ENCODE measurements around the gene ABHD6.
A peak's percentile ranks its signal among the peaks of the same experiment; 100 is the strongest.
"Not testable (repeated sequence)": the region's sequence is repeated elsewhere in the genome, so short reads cannot be mapped to it uniquely, and the experiment has no call there.

Gene ABHD6

DNA sequence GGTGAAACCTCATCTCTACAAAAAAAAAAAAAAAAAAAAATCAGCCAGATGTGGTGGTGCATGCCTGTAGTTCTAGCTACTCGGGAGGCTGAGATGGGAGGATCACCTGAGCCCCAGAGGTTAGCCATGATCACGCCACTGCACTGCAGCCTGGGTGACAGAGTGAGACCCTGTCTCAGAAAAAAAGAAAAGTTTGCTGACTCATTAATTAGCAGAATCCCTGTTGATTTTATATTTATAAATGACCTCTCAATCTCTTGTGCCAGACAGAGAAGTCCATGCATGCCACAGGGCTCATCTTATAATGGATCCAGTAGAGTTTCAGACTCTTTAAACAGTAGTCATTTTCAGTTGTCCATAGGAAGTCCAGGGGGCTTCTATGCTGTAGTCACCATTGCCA is 32.9 kb downstream of the ABHD6 start:
- H3K27ac Mint-ChIP-seq, result no peak overlapping the region
- ATAC-seq, result no peak
- H3K4me3 Mint-ChIP-seq, result no peak overlapping the region
- H3K36me3 Mint-ChIP-seq, result peaks cover 71% of the 10 kb centered on the region
- peaks cover 16% of the 10 kb centered on the region for H3K4me1 Mint-ChIP-seq
- H3K27me3 Mint-ChIP-seq, result no peaks in the 10 kb centered on the region
- no peaks in the 10 kb centered on the region for H3K9me3 Mint-ChIP-seq

GRCh38 chr3:58271901-58272501 is 34.4 kb downstream of the ABHD6 start:
- H3K36me3 Mint-ChIP-seq, result peaks cover 76% of the 10 kb centered on the region
- peaks cover 11% of the 10 kb centered on the region for H3K4me1 Mint-ChIP-seq
- H3K27ac Mint-ChIP-seq, result peak overlapping the region; percentile 54
- H3K4me3 Mint-ChIP-seq, result no peak overlapping the region
- ATAC-seq, result no peak
- H3K9me3 Mint-ChIP-seq, result peaks cover 2% of the 10 kb centered on the region
- H3K27me3 Mint-ChIP-seq, result no peaks in the 10 kb centered on the region

DNA sequence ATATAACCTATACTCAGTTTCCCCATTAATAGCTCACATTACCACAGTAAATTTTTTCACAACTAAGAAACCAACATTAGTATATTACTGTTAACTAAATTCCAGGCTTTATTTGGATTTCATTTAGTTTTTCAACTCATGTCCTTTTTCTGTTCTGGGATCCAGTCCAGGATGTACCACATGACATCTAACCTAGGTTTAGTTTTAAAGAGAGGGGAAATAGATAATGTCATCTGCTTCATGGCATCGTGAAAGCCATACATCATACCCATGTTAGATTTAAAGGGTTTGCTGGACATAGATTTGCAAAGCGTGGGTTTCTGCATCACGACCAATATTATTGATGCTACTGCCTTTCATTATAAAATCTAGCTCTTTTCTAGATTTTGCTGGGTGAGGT is 35.3 kb downstream of the ABHD6 start:
- H3K27me3 Mint-ChIP-seq, result no peaks in the 10 kb centered on the region
- H3K27ac Mint-ChIP-seq, result no peak overlapping the region
- no peak for ATAC-seq
- H3K9me3 Mint-ChIP-seq, result peaks cover 2% of the 10 kb centered on the region
- H3K4me3 Mint-ChIP-seq, result no peak overlapping the region
- H3K4me1 Mint-ChIP-seq, result peaks cover 6% of the 10 kb centered on the region
- peaks cover 76% of the 10 kb centered on the region for H3K36me3 Mint-ChIP-seq

- ATAC-seq, H3K4me1 Mint-ChIP-seq, H3K9me3 Mint-ChIP-seq, H3K27me3 Mint-ChIP-seq, H3K4me3 Mint-ChIP-seq, H3K27ac Mint-ChIP-seq: not testable (repeated sequence)
- peaks cover 76% of the 10 kb centered on the region for H3K36me3 Mint-ChIP-seq
These were observed 35.8 kb downstream of the ABHD6 start for GRCh38 chr3:58273362-58273761.

DNA sequence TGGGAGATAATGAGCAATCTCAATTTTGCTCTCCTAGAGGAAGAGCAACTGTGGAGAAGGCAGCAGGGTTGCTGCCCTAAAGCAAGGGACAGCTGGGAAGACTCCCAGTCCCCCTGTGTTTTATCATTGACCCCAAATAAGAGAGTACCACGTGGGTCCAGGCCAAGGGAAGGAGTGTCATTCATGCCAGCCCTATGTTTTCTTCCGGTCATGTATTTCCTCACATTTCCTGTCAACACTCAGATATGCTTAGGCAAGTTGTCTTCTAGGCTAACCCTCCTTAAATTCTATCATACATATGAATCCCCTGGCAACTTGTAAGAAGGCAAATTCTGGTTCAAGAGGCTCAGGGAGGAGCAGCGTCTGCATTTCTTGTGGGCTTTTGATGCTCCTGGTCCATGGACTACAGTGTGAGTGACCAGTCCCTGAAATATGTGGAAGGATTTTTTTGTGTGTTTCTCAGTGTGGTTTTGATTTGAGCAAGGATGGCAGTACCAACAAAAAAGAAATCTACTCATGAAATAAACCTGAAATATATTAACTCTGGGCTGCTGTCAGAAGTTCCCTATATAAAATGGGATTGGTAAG is 36.5 kb downstream of the ABHD6 start:
- H3K27ac Mint-ChIP-seq, result no peak overlapping the region
- ATAC-seq, result no peak
- peaks cover 2% of the 10 kb centered on the region for H3K9me3 Mint-ChIP-seq
- H3K4me1 Mint-ChIP-seq, result peaks cover 6% of the 10 kb centered on the region
- H3K4me3 Mint-ChIP-seq, result no peak overlapping the region
- peaks cover 76% of the 10 kb centered on the region for H3K36me3 Mint-ChIP-seq
- no peaks in the 10 kb centered on the region for H3K27me3 Mint-ChIP-seq

DNA sequence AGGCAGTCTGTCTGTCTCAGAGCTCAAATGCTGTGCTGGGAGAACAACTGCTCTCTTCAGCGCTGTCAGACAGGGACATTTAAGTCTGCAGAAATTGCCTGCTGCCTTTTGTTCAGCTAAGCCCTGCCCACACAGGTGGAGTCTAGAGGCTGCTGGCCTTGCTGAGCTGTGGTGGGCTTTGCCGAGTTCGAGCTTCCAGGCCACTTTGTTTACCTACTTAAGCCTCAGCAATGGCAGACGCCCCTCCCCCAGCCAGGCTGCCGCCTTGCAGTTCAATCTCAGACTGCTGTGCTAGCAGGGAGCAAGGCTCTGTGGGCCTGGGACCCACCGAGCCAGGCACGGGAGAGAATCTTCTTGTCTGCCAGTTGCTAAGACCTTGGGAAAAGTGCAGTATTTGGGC is 43.5 kb downstream of the ABHD6 start:
- Mint-ChIP-seq H3K27me3 (no peaks in the 10 kb centered on the region), H3K36me3 (peaks cover 83% of the 10 kb centered on the region), H3K4me3 (no peak overlapping the region), H3K4me1 (no peaks in the 10 kb centered on the region), H3K9me3 (peaks cover 2% of the 10 kb centered on the region), H3K27ac (no peak overlapping the region)
- ATAC-seq, result no peak

DNA sequence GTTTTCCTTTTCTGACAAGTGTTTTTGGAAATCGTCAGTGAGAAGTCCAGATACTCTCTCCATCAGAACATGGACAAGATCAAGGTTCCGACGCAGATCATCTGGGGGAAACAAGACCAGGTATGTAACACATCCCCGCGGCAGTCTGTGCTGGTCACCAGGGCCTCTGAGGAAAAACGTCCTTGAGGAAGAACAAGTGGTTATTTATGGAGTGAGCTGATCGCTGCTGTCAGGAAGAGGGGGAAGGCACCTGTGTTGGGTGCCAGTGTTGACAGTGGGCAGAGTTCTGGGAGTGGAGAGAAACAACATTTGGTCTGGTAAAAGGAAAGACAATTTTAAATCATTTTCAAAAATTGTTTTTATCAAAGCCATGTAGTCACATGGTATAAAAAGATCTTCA is 47.7 kb downstream of the ABHD6 start:
- Mint-ChIP-seq H3K27me3 (no peaks in the 10 kb centered on the region), H3K4me3 (no peak overlapping the region), H3K27ac (peak overlapping the region; percentile 30), H3K9me3 (no peaks in the 10 kb centered on the region), H3K4me1 (no peaks in the 10 kb centered on the region), H3K36me3 (peaks cover 52% of the 10 kb centered on the region)
- ATAC-seq, result no peak

GRCh38 chr3:58287354-58287753 is 49.8 kb downstream of the ABHD6 start:
- H3K27me3 Mint-ChIP-seq, result no peaks in the 10 kb centered on the region
- peaks cover 45% of the 10 kb centered on the region for H3K36me3 Mint-ChIP-seq
- no peak overlapping the region for H3K4me3 Mint-ChIP-seq
- H3K27ac Mint-ChIP-seq, result no peak overlapping the region
- no peak for ATAC-seq
- H3K4me1 Mint-ChIP-seq, result no peaks in the 10 kb centered on the region
- no peaks in the 10 kb centered on the region for H3K9me3 Mint-ChIP-seq

- Mint-ChIP-seq H3K36me3 (peaks cover 42% of the 10 kb centered on the region), H3K9me3 (no peaks in the 10 kb centered on the region), H3K27me3 (no peaks in the 10 kb centered on the region), H3K4me1 (no peaks in the 10 kb centered on the region), H3K27ac (no peak overlapping the region), H3K4me3 (no peak overlapping the region)
- no peak for ATAC-seq
These were observed 50.6 kb downstream of the ABHD6 start for GRCh38 chr3:58288011-58288728.

- ATAC-seq, H3K4me1 Mint-ChIP-seq, H3K9me3 Mint-ChIP-seq, H3K27ac Mint-ChIP-seq, H3K27me3 Mint-ChIP-seq, H3K4me3 Mint-ChIP-seq: not testable (repeated sequence)
- peaks cover 37% of the 10 kb centered on the region for H3K36me3 Mint-ChIP-seq
These were observed 51.5 kb downstream of the ABHD6 start for GRCh38 chr3:58288964-58289613.

DNA sequence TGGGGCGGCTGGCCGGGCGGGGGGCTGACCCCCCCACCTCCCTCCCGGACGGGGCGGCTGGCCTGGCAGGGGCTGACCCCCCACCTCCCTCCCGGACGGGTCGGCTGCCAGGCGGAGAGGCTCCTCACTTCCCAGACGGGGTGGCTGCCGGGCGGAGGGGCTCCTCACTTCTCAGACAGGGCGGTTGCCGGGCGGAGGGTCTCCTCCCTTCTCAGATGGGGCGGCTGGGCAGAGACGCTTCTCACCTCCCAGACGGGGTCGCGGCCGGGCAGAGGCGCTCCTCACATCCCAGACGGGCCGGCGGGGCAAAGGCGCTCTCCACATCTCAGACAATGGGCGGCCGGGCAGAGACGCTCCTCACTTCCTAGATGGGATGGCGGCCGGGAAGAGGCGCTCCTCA is 52.9 kb downstream of the ABHD6 start:
- not testable (repeated sequence) for ATAC-seq, H3K9me3 Mint-ChIP-seq, H3K4me3 Mint-ChIP-seq, H3K27ac Mint-ChIP-seq, H3K4me1 Mint-ChIP-seq, H3K27me3 Mint-ChIP-seq
- peaks cover 30% of the 10 kb centered on the region for H3K36me3 Mint-ChIP-seq

DNA sequence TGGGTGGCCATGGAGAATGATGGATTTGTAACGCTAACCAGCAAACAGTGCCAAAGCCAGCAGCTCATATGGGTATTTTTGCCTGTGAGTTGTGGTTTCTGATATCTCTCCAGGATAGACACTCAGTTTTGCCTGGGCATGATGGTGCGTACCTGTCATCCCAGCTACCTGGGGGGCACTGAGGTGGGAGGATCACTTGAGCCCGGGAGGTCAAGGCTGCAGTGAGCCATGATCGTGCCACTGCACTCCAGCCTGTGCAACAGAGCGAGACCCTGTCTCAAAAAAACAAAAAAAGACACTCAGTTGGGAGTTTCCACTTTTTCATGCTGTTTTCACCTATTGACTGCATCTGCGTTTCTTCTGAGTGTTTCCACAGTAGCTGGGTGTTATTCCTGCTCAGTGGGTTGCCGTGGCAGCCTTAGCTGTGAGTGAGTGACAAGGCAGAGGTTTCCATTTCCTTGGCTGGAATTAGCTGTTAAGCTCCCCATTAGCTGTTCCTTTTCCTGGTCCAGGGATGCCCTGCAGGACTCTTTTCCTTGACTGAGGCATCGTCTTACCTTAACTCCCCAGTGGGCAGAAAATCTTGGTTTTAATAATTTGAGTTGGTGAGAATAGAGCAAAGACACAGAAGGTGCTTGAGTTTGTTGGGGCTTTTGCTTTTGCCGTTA is 54.2 kb downstream of the ABHD6 start:
- H3K9me3 Mint-ChIP-seq, result no peaks in the 10 kb centered on the region
- H3K4me3 Mint-ChIP-seq, result no peak overlapping the region
- no peaks in the 10 kb centered on the region for H3K4me1 Mint-ChIP-seq
- no peak for ATAC-seq
- no peaks in the 10 kb centered on the region for H3K27me3 Mint-ChIP-seq
- peaks cover 23% of the 10 kb centered on the region for H3K36me3 Mint-ChIP-seq
- peak overlapping the region; percentile 48 for H3K27ac Mint-ChIP-seq

DNA sequence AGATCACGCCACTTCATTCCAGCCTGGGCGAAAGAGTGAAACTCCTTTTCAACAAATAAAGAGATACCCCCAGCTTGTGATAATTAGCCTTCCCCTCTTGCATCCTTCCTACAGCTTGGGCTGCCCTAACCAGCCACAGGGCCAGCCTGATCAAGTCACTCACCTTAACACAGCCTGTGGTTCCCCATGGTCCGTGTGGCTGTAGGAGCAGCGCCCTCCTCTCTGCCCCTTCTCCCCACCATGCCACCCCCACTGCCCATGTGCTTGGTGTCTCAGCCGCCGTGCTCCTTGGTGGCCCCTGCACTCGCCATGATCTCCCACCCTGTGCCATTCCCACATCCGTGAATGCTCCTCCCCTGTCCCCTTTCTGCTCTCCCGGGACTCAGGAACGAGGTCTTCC is 55.3 kb downstream of the ABHD6 start:
- Mint-ChIP-seq H3K4me1 (no peaks in the 10 kb centered on the region), H3K27ac (no peak overlapping the region), H3K4me3 (no peak overlapping the region), H3K36me3 (peaks cover 17% of the 10 kb centered on the region), H3K9me3 (no peaks in the 10 kb centered on the region), H3K27me3 (no peaks in the 10 kb centered on the region)
- ATAC-seq, result no peak

- H3K36me3 Mint-ChIP-seq, result peaks cover 12% of the 10 kb centered on the region
These were observed 55.9 kb downstream of the ABHD6 start for GRCh38 chr3:58293516-58293915.

DNA sequence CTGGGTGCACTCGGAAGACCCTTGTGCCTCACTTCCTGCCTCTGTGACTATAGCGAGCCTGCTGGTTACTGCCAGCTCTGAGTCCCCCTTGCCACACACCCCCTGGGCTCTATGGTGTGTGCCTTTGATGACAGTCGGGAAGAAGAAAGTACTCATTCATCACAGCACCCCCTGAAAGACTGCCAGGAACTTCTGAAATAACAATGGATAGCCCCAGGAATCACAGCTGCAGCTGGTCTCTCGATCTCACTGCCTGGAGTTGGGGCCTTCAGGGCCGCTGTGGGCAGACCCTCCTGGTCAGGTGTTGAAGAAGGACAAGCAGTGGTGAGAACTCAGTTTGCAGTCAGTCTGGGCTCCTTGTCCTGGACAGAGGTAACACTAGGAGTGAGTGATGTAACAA is 58.7 kb downstream of the ABHD6 start:
- H3K27ac Mint-ChIP-seq, result no peak overlapping the region
- H3K4me1 Mint-ChIP-seq, result no peaks in the 10 kb centered on the region
- ATAC-seq, result no peak

More at GRCh38 chr3:58293516-58293915, 55.9 kb downstream of the ABHD6 start:
- no peaks in the 10 kb centered on the region for H3K4me1 Mint-ChIP-seq
- no peaks in the 10 kb centered on the region for H3K27me3 Mint-ChIP-seq
- no peak overlapping the region for H3K4me3 Mint-ChIP-seq
- no peak for ATAC-seq
- no peaks in the 10 kb centered on the region for H3K9me3 Mint-ChIP-seq
- no peak overlapping the region for H3K27ac Mint-ChIP-seq

More for the DNA sequence above, 58.7 kb downstream of the ABHD6 start:
- H3K36me3 Mint-ChIP-seq, result peaks cover 12% of the 10 kb centered on the region
- no peaks in the 10 kb centered on the region for H3K27me3 Mint-ChIP-seq
- H3K9me3 Mint-ChIP-seq, result no peaks in the 10 kb centered on the region
- H3K4me3 Mint-ChIP-seq, result no peak overlapping the region
